CD4-positive, alpha-beta memory T cell (primary cell): Measurements from ENCODE around the gene YES1. TPM values are rescaled to one million over a fixed set of nuclear protein-coding genes. Genes with fewer than 3 reads are reported as not detected.
A peak's percentile ranks its signal among the peaks of the same experiment; 100 is the strongest.

Experiments used
- CTCF ChIA-PET: fragments of 350-600 bp; sonication (Branson Sonifier 250); formaldehyde crosslinking; loops from one replicate; lab custom pipeline; 2021; ENCODE audit warnings: inconsistent platforms; ENCODE audit not compliant: partially characterized antibody; lab: Charles Lee
- POLR2A ChIA-PET: fragments of 350-600 bp; sonication (Branson Sonifier 250); formaldehyde crosslinking; loops from one replicate; lab custom pipeline; 2021; ENCODE audit not compliant: partially characterized antibody; lab: Charles Lee
- DNase-seq, 5 donors: peaks; one replicate each; pipeline versions ENCODE4 v3.0.0 to v3.0.0-alpha.2; 2020 to 2022; ENCODE audit warnings: mixed read lengths in 1 of 5
- H3K27ac ChIP-seq: one replicate; pipeline ENCODE4 v1.7.0; 2013; ENCODE audit warnings: low read depth, low read length
- H3K27me3 ChIP-seq: 2 replicates; pipeline ENCODE4 v1.7.0; 2013; ENCODE audit warnings: mild to moderate bottlenecking, low read length, moderate library complexity; ENCODE audit not compliant: insufficient read depth
- H3K36me3 ChIP-seq: 2 replicates; pipeline ENCODE4 v1.7.0; 2013; ENCODE audit warnings: mild to moderate bottlenecking, low read length, moderate library complexity; ENCODE audit not compliant: insufficient read depth
- H3K4me1 ChIP-seq: 2 replicates; pipeline ENCODE4 v1.7.0; 2013; ENCODE audit warnings: mild to moderate bottlenecking, low read length, moderate library complexity; ENCODE audit not compliant: insufficient read depth
- H3K4me3 ChIP-seq, 2 donors: one replicate each; pipeline ENCODE4 v1.7.0; 2013; ENCODE audit warnings: low read length in 2 of 2, mild to moderate bottlenecking in 1 of 2
- H3K9me3 ChIP-seq, 2 donors: one replicate each; pipeline ENCODE4 v1.7.0; 2013; ENCODE audit warnings: low read length in 2 of 2, control low read depth in 1 of 2; ENCODE audit not compliant: control insufficient read depth in 1 of 2
- H3K27ac Mint-ChIP-seq, 7 donors: one replicate each; pipeline ENCODE4 v1.8.0; 2020 to 2021; ENCODE audit warnings: mixed read lengths in 7 of 7, mild to moderate bottlenecking in 6 of 7, inconsistent platforms in 3 of 7, moderate library complexity in 3 of 7
- H3K27me3 Mint-ChIP-seq, 2 donors: one replicate each; pipeline ENCODE4 v1.8.0; 2020 to 2021; ENCODE audit warnings: mixed read lengths in 2 of 2
- H3K36me3 Mint-ChIP-seq, 2 donors: one replicate each; pipeline ENCODE4 v1.8.0; 2020 to 2021; ENCODE audit warnings: mixed read lengths in 2 of 2, inconsistent platforms in 1 of 2, mild to moderate bottlenecking in 1 of 2
- H3K4me1 Mint-ChIP-seq, 4 donors: one replicate each; pipeline ENCODE4 v1.8.0; 2020 to 2021; ENCODE audit warnings: mixed read lengths in 4 of 4, mild to moderate bottlenecking in 1 of 4
- H3K4me3 Mint-ChIP-seq, 8 donors: one replicate each; pipeline ENCODE4 v1.8.0; 2020 to 2021; ENCODE audit warnings: mixed read lengths in 8 of 8, mild to moderate bottlenecking in 7 of 8, moderate library complexity in 6 of 8, inconsistent platforms in 3 of 8
- H3K9me3 Mint-ChIP-seq, 8 donors: one replicate each; pipeline ENCODE4 v1.8.0; 2020 to 2021; ENCODE audit warnings: mixed read lengths in 8 of 8, mild to moderate bottlenecking in 5 of 8, inconsistent platforms in 3 of 8, moderate library complexity in 1 of 8
- intact Hi-C: fragments of 100-400 bp; cut with micrococcal nuclease; formaldehyde crosslinking; loops from one replicate; pipeline ENCODE4 v1.15.1; 2023
- polyA plus RNA-seq, 2 donors: library from polyadenylated mRNA; unstranded; fragments of 300-500 nt; fragmentation: Illumina TruSeq; gene quantifications; one replicate each; pipeline ENCODE4 v1.2.3, GENCODE V29; 2021
- total RNA-seq, 2 experiments: library from RNA; stranded (reverse); gene quantifications; one replicate each; pipeline ENCODE4 v1.2.3, GENCODE V29; 2021

The YES1 gene
- total RNA-seq (1 to 10 TPM; 4.9 to 7.9 TPM), polyA plus RNA-seq (1 to 10 TPM; 1.9 to 2.0 TPM)

DNA sequence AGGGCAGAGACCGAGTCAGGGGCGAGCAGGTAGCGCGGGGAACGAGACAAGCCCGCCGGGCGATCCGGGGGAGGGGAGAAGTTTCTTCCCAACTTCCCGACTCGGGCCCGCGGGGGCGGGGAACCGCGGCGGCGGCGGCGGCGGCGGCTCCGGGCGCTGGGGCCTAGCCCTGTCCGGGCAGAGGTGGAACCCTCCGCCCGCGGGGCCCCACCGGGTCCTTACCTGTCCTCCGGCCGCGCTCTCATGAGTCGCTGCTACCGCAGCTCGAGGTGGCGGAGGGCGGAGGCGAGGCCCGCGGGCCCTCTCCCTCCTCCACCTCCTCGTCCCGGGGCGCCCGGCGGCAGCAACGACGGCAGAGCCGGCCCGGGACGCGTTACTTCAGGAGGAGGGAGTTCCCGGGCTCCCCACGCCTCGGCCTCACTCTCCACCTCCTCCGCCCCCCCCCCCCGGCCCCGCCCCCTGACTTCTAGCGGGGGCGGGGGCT, at the start of gene YES1:
TSS of gene YES1 (minus strand) at position 351 of the 484 bp plus-strand sequence. CDS start 55,415 bp downstream, outside the sequence.
- H3K27ac ChIP-seq: peak within 1 kb of the TSS; percentile 80
- peaks cover 63% of the 10 kb centered on the region for H3K4me1 ChIP-seq

DNA sequence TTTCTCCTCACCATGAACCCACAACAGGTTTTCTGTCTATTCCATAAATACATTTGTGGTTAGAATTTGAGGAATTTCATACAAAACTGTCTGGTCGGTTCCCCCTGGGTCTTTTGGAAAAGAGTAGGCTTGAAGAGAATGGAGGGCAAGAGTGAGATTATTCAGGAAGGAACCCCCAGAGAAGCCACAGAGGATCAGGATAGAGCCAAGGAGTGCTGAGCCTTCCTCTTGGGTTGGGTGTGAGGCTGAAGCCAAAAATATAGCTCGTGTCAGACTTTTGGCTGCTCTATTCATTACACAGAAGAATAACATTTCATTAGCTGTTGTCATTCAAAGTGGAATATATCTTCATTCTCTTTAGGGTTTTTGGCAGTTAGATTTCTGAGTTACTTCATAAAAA, 45.9 kb upstream of the YES1 start:
- no peaks in the 10 kb centered on the region for H3K9me3 ChIP-seq
- no peaks in the 10 kb centered on the region for H3K27me3 ChIP-seq
- ChIA-PET CTCF (interaction anchor here (2.4 kb wide), 1 partner anchor 19 kb away, joined by 8 read pairs; no protein-coding TSS in a partner anchor), POLR2A (no interaction called here)
- Mint-ChIP-seq H3K9me3 (no peaks in the 10 kb centered on the region), H3K27ac (no peak overlapping the region), H3K4me3 (no peak overlapping the region), H3K27me3 (peaks cover 10% of the 10 kb centered on the region in 2 donors), H3K36me3 (no peaks in the 10 kb centered on the region), H3K4me1 (no peaks in the 10 kb centered on the region)
- no peaks in the 10 kb centered on the region for H3K36me3 ChIP-seq
- H3K4me3 ChIP-seq: no peak overlapping the region
- no peak overlapping the region for H3K27ac ChIP-seq
- DNase-seq: no peak
- intact Hi-C loops: no loop called here
- H3K4me1 ChIP-seq: no peaks in the 10 kb centered on the region

More for the DNA sequence above, at the start of gene YES1:
- Mint-ChIP-seq H3K36me3 (peaks cover 0 to 11% of the 10 kb centered on the region in 2 donors), H3K9me3 (no peaks in the 10 kb centered on the region), H3K4me1 (peaks cover 42 to 65% (median 52%) of the 10 kb centered on the region in 4 donors), H3K4me3 (peak within 1 kb of the TSS; percentile 91 to 98 (median 96)), H3K27me3 (peaks cover 0 to 5% of the 10 kb centered on the region in 2 donors), H3K27ac (peak within 1 kb of the TSS; percentile 97 to 99 (median 98))
- intact Hi-C loops: loop anchor here (1.0 to 2.0 kb wide), 2 partner anchors 101 to 543 kb away; partner anchors contain the start of gene THOC1
- ChIA-PET CTCF (interaction anchor here (3.8 kb wide), 1 partner anchor 19 kb away, joined by 31 read pairs; no protein-coding TSS in a partner anchor), POLR2A (interaction anchor here (0.6 to 4.2 kb wide), 7 partner anchors 9 to 1828 kb away, joined by 3 to 45 read pairs (median 5); partner anchors contain the start of gene ENOSF1)
- no peaks in the 10 kb centered on the region for H3K27me3 ChIP-seq
- peak in 3 of 5 donors; percentile 65 to 77 (median 72) for DNase-seq
- no peaks in the 10 kb centered on the region for H3K36me3 ChIP-seq
- no peaks in the 10 kb centered on the region for H3K9me3 ChIP-seq
- H3K4me3 ChIP-seq: peak within 1 kb of the TSS; percentile 67 to 76

GRCh38 chr18:853471-853870, 41.4 kb upstream of the YES1 start:
- ChIA-PET POLR2A (no interaction called here), CTCF (interaction anchor here (1.0 kb wide), 1 partner anchor 8 kb away, joined by 4 read pairs; no protein-coding TSS in a partner anchor)
- Histone ChIP-seq H3K9me3 (no peaks in the 10 kb centered on the region), H3K4me1 (no peaks in the 10 kb centered on the region), H3K36me3 (no peaks in the 10 kb centered on the region), H3K27ac (no peak overlapping the region), H3K4me3 (no peak overlapping the region), H3K27me3 (no peaks in the 10 kb centered on the region)
- Mint-ChIP-seq H3K4me3 (no peak overlapping the region), H3K27me3 (peaks cover 8 to 10% of the 10 kb centered on the region in 2 donors), H3K36me3 (no peaks in the 10 kb centered on the region), H3K4me1 (no peaks in the 10 kb centered on the region), H3K9me3 (no peaks in the 10 kb centered on the region), H3K27ac (no peak overlapping the region)
- DNase-seq: no peak
- intact Hi-C loops: no loop called here

- POLR2A ChIA-PET: no interaction called here
- CTCF ChIA-PET: interaction anchor here (4.1 kb wide), 1 partner anchor 12 kb away, joined by 20 read pairs; no protein-coding TSS in a partner anchor
These were observed 38.9 kb upstream of the YES1 start for GRCh38 chr18:850960-851359.

GRCh38 chr18:849021-849420, 37.0 kb upstream of the YES1 start:
- no peaks in the 10 kb centered on the region for H3K36me3 Mint-ChIP-seq
- no peak for DNase-seq
- Histone ChIP-seq H3K27ac (no peak overlapping the region), H3K4me3 (no peak overlapping the region), H3K27me3 (no peaks in the 10 kb centered on the region), H3K4me1 (no peaks in the 10 kb centered on the region), H3K36me3 (no peaks in the 10 kb centered on the region), H3K9me3 (no peaks in the 10 kb centered on the region)
- ChIA-PET POLR2A (no interaction called here), CTCF (interaction anchor here (4.1 kb wide), 1 partner anchor 10 kb away, joined by 20 read pairs; no protein-coding TSS in a partner anchor)
- intact Hi-C loops: no loop called here
- no peaks in the 10 kb centered on the region for H3K4me1 Mint-ChIP-seq
- H3K27ac Mint-ChIP-seq: no peak overlapping the region
- H3K4me3 Mint-ChIP-seq: no peak overlapping the region
- H3K27me3 Mint-ChIP-seq: peaks cover 7 to 10% of the 10 kb centered on the region in 2 donors
- no peaks in the 10 kb centered on the region for H3K9me3 Mint-ChIP-seq

More at GRCh38 chr18:850960-851359, 38.9 kb upstream of the YES1 start:
- intact Hi-C loops: no loop called here
- no peak overlapping the region for H3K4me3 Mint-ChIP-seq
- Histone ChIP-seq H3K4me1 (no peaks in the 10 kb centered on the region), H3K27ac (no peak overlapping the region), H3K4me3 (no peak overlapping the region), H3K9me3 (no peaks in the 10 kb centered on the region), H3K27me3 (no peaks in the 10 kb centered on the region), H3K36me3 (no peaks in the 10 kb centered on the region)
- no peaks in the 10 kb centered on the region for H3K36me3 Mint-ChIP-seq
- peaks cover 8 to 10% of the 10 kb centered on the region in 2 donors for H3K27me3 Mint-ChIP-seq
- no peaks in the 10 kb centered on the region for H3K4me1 Mint-ChIP-seq
- no peaks in the 10 kb centered on the region for H3K9me3 Mint-ChIP-seq
- no peak for DNase-seq
- no peak overlapping the region for H3K27ac Mint-ChIP-seq

GRCh38 chr18:848062-848861, 36.2 kb upstream of the YES1 start:
- Mint-ChIP-seq H3K27ac (no peak overlapping the region), H3K9me3 (no peaks in the 10 kb centered on the region), H3K36me3 (no peaks in the 10 kb centered on the region), H3K4me1 (no peaks in the 10 kb centered on the region), H3K4me3 (no peak overlapping the region), H3K27me3 (peaks cover 5 to 8% of the 10 kb centered on the region in 2 donors)
- Histone ChIP-seq H3K27ac (no peak overlapping the region), H3K9me3 (no peaks in the 10 kb centered on the region), H3K27me3 (no peaks in the 10 kb centered on the region), H3K4me3 (no peak overlapping the region), H3K4me1 (no peaks in the 10 kb centered on the region), H3K36me3 (no peaks in the 10 kb centered on the region)
- CTCF ChIA-PET: interaction anchor here (1.2 to 4.1 kb wide), 2 partner anchors 9 to 17 kb away, joined by 4 to 20 read pairs; no protein-coding TSS in a partner anchor
- POLR2A ChIA-PET: no interaction called here
- intact Hi-C loops: no loop called here
- no peak for DNase-seq
